GM18951 (cell line): ENCODE data around the gene CFAP45.

Experiments
- POLR2A ChIP-seq: IDR thresholded peaks from 4 replicates; pipeline ENCODE4 v1.6.1; 2011; ENCODE audit warnings: mild to moderate bottlenecking; ENCODE audit not compliant: insufficient read length, insufficient read depth; ENCODE audit errors: extremely low read depth
- in situ Hi-C: fragments of 300-500 bp; cut with MboI; formaldehyde crosslinking; loops from one replicate; pipeline ENCODE4 v1.12.0; 2022; ENCODE audit warnings: low sequenced_read_pairs, mixed read lengths, inconsistent platforms; ENCODE audit not compliant: unreplicated experiment

Gene CFAP45

GRCh38 chr1:159932296-159933285 is 32.6 kb upstream of the CFAP45 start:
- in situ Hi-C loops: no loop called here
- TF ChIP-seq POLR2A: no peak

DNA sequence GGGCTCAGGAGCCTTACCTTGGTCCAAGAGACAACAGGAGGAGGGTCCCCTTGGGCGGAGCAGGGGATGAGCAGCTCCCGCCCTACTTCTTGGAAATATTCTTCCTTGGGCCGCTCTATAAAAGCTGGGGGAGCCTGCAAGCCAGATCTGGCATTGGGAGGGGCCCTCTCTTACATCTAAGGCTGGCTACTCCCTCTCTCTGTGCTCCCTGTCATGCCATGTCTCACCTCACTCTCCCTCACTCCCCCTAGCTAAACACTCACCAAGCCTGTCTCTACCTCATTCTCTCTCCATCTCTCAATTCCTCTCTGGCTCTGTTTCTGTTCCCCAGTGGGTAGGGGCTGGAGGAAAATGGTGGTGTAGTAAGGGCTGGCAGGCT is 31.8 kb upstream of the CFAP45 start:
- in situ Hi-C loops: no loop called here
- TF ChIP-seq POLR2A: no peak

- no peak for TF ChIP-seq POLR2A
- in situ Hi-C loops: no loop called here
These were observed 31.3 kb upstream of the CFAP45 start for GRCh38 chr1:159931101-159931794.

- no peak for TF ChIP-seq POLR2A
- in situ Hi-C loops: no loop called here
These were observed 30.7 kb upstream of the CFAP45 start for GRCh38 chr1:159930634-159931033.

GRCh38 chr1:159930216-159930615 is 30.3 kb upstream of the CFAP45 start:
- no peak for TF ChIP-seq POLR2A
- in situ Hi-C loops: no loop called here

GRCh38 chr1:159929155-159930051 is 29.4 kb upstream of the CFAP45 start:
- TF ChIP-seq POLR2A: no peak
- in situ Hi-C loops: no loop called here

GRCh38 chr1:159928491-159929050 is 28.6 kb upstream of the CFAP45 start:
- TF ChIP-seq POLR2A: no peak

DNA sequence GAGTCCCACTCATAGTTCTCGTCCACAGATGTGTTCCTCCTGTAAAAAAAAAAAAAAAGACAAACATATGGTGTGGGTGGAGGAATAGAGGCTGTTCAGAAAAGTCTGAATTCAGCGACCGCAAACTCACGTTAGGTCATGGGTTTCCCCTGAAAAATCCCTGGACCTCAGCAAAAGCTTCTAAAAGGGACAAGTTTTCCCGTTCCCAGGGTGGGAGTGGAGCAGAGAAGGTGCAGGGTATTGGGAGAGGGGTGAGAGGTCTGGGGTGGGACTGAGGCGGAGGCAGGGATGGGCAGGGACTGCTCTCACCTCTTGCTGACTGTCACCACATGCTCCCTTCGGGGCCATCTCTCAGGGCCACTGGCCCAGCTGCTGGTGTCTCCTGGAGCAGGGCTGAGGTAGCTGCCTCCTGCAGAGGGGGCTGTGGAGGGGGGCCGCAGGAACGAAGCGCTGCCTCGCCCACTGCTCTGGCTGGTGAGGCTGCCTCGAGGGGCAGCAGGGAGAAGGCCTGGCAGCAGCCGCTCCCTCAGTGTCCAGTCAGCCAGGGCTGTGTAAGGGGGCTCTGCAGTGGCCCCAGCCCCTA is 28.0 kb upstream of the CFAP45 start:
- in situ Hi-C loops: no loop called here

More at GRCh38 chr1:159928491-159929050, 28.6 kb upstream of the CFAP45 start:
- in situ Hi-C loops: no loop called here

DNA sequence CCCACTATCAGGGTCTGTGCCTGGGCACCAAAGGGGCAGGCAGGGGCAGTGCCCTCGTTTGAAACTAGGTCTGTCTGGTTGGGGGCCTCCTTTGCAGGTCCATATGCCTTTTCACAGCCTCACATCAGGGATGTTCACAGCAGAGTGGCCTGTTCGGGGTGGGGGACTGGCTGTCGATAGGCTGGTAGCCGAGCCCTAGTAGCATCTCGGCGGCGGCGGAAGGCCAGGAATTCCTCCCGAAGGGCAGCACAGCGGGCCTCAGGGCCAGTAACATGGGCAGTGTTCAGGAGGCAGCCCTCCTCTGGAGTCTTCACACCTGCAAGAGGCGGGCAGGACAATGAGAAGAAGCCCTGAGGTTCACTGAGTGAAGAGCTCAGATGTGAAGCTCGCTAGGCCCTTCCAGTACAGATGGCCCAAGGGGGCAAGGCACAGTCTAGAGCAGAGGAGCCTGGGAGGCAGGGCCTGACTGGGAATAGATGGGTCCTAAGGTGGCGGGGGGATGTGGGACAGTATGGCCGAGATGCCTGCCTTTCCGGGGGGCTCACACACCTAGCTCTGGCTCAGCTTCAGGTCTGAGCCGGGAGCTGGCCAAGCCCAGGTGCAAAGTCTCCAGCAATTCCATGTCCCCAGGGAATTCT is 27.4 kb upstream of the CFAP45 start:
- in situ Hi-C loops: no loop called here

More for the DNA sequence above, 28.0 kb upstream of the CFAP45 start:
- no peak for TF ChIP-seq POLR2A

GRCh38 chr1:159925719-159926078 is 25.7 kb upstream of the CFAP45 start:
- TF ChIP-seq POLR2A: no peak
- in situ Hi-C loops: no loop called here

More for the DNA sequence above, 27.4 kb upstream of the CFAP45 start:
- no peak for TF ChIP-seq POLR2A

DNA sequence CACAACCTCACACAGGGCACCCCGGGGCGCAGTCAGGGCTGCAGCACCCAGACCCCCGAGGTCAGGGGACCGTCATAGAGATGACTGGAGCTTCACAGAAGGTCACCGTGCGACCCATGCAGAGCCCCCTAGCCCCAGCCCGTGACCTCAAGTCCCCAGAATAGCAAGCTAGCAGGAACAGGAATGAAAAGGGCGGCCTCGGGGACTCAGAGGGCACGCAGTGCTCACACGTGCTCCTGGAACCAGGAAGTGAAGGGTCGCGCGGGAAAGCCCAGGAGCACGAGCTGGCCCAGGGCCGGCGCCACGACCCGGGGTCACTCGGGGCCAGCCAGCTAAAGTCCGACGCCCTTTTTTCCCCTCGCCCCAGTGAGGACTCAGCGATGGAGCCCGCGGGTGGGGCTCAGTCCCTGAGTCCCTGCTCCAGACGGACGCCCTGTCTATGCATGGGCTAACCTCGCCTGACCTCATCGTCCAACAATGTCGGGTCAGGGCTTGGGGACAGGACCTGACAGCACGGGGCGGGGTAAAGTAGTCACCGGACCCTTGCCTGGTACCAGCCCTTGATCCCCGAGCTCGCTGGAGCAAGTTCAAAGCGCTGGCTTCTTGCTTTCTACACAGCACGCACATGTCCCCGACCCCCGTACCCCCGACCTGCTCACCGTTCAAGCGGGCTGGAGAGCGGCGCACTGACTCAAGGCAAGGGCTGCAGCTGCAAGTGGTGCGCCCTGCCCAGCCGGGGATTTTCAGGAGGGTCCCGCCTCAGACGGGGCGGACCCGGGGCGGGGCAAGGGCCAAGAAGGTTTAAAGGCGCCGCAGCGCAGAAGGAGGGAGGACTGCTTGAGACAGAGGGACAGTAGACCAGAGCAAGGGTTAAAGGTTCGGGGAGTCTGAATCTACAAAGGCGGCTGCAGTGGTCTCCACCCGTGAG is 25.1 kb upstream of the CFAP45 start, which contains the start of gene TAGLN2:
TSS of gene TAGLN2 (minus strand) at position 717 of the 928 bp plus-strand sequence. CDS start 4,998 bp downstream, outside the sequence.
- in situ Hi-C loops: no loop called here
- peak; percentile 98 for TF ChIP-seq POLR2A
